ENCODE data around the gene METTL1.

- TF ChIP-seq CTCF (IDR thresholded peaks at IDR 0.05 in 4 of 5, conservative IDR thresholded peaks at IDR 0.05 in 1 of 5) (no peak), POLR2A (IDR thresholded peaks at IDR 0.05) (no peak)
These were observed 10.4 kb downstream of the METTL1 start for GRCh38 chr12:57761391-57761998.
